HG02870 (cell line): ENCODE results near the gene PKIG.

ENCODE experiments used
- ATAC-seq: cut with Tn5 transposase; IDR thresholded peaks from one replicate; pipeline ENCODE4 v1.9.1; 2021; ENCODE audit warnings: mild to moderate bottlenecking, moderate library complexity; ENCODE audit not compliant: unreplicated experiment

Gene PKIG

DNA sequence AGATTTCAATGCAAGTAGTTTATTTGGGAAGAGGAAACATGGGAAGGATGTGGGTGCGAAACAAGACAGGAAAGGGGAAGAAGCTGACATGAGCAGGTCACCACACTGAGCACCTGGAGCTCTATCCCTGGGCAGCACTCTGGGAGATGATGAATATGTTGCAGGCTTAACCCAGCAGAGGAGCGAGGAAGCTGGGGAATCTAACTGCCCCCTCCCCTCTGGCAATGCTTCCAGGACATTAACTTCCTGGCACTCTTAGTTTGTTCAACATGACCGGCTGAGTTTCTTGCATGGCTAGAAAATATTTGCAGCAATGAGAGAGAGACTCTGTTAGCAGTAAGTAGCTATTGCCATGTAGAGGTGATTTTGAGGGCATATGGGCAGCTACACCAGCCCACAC is 74.1 kb downstream of the PKIG start:
- ATAC-seq = no peak

DNA sequence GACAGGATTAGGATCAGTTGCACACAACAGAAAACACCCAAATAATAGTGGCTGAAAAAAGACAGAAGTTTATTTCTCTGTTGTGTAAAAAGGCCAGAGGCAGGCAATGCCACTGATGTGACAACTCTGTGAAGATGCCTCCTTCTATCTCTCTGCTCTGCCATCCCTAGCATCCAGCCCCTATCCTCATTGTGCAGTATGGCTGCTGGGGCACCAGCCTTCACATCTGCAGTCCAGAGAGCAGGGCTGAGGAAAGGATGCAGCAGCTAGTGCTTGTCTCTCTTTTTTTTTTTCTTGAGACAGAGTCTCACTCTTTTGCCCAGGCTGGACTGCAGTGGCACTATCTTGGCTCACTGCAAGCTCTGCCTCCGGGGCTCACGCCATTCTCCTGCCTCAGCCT is 75.5 kb downstream of the PKIG start:
- no peak for ATAC-seq

DNA sequence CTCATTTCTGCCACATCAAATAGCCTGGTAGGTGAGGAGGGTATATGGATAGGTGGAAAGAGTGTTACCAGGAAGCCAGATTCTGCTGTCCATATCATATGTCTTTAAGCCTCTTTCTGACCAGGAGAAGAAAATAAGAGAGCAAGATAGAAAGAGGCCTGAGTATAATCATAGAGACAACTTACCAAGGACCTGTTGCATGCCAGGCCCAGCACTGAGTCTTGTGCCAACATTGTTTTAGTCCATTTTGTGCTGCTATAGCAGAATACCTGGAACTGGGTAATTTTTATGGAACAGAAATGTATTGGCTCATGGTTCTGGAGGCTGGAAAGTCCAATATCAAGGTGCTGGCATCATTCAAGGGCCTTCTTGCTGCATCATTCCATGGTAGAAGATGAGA is 76.4 kb downstream of the PKIG start:
- ATAC-seq = no peak

DNA sequence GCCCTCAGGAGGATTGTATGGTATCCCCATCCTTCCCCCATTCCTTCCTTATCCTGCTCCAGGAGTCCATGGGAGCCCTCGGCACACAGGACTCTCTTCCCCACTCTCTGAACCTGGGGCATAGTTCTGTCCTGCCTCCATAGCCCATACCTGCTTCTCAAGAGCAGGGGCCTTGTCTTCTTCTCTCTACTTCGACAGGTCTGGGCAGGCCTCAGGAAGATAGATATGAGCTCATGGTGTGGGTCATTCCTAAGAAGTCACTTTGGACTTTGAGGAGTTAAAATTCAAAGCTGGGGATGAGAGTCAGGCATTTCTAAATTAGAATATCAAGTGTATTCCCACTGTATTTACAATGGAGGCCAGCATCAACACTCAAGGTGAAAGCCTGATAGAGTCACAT is 77.6 kb downstream of the PKIG start:
- no peak for ATAC-seq

DNA sequence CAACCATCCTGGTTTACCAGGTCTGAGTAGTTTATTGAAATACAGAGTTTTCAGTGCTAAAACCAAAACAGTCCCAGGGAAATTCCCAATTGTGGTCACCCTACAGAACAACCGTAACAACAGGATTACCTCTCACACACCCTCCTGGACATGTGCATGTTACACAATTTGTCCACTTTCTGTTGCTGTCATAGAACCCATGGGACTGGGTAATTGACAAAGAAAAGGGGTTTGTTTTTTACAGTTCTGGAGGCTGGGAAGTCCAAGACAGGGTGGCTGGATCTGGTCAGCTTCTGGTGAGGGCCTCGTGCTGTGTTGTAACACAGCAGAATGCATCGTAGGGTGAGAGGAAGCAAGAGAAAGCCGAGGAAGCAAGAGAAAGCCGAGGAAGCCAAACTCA is 78.2 kb downstream of the PKIG start:
- no peak for ATAC-seq

DNA sequence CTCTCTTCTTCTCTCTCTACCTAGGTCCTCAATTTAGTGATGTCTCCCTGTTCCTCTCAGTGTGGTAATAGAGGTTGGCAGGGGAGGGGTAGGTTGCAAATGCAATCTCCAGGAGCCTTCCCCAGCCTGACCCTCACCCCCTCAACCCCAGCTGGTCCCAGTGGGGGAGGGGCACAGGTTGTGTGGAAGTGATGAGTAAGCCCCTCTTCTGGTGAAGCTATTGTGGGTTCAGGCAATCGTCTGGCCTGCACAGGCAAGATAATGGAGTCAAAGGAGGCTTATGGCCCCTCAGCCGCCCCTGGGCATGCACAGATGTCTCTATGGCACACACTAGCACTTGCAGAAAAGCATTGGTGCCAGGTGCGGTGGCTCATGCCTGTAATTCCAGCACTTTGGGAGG is 79.9 kb downstream of the PKIG start:
- ATAC-seq = no peak

DNA sequence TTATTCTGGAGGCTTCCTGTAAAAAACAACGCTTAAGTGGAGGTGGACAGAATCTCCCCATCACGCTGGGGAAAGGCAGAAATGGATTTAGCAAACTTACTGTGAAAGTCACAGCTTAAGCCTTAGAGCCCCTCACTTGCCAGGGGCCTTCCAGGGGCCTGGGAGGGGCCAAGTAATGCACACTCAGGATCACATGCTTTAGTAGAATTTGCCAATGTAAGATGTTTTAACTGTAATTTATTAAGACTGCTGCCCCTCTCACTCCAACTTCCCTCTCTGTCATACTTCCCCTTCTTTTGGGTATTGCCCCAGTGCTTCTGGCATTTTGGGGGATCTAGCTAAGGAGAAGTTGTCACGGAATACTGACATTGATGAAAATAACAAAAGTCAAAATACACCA is 81.8 kb downstream of the PKIG start:
- no peak for ATAC-seq

DNA sequence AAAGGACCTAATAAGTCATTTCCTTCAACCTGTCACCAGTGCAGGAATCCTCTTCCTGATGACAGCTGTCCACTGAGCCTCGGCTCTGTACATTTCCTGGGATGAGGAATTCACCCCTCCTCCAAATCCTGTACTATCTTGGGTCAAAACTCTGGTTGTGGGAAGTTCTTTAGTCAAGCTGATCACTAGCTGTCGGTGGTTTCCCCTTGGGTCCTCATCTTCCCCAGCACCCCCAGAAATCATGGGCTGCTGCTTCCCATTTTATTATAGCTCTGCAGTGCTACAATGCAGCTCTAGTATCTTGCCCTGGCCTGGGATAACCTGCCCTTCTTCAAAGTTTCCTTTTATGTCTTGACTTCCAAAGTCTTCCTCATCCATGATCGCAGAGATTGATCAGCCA is 83.7 kb downstream of the PKIG start:
- ATAC-seq = no peak
